HG03378 (cell line): Measurements from ENCODE around the gene DGKE.

Source experiments
- ATAC-seq: cut with Tn5 transposase; IDR thresholded peaks from one replicate; pipeline ENCODE4 v1.9.1; 2021; ENCODE audit warnings: mild to moderate bottlenecking, moderate library complexity; ENCODE audit not compliant: unreplicated experiment

DGKE gene

DNA sequence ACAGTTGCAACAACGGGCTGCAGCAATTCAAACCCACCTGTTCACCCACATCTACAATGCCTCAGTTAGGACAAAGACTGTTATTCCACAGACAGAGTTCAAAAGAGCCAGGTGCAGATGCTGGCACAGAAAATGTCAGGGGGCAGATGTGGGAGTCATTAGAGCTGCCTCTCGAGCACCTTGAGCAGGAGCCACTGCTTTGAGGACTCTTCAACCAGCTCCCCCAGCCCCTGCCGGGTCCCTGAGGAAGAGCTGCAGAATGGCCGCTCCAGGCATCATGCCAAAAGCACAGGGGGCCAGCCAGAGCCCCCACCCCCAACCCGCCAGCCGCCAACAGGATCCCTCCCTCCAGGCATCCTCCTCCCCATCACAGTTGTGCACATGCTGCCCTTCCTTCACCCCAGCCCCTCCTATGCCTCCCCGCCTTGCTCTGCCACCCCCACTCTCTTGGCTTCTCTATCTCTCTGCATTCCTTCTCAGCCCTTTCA is 21.0 kb upstream of the DGKE start:
- ATAC-seq: no peak

DNA sequence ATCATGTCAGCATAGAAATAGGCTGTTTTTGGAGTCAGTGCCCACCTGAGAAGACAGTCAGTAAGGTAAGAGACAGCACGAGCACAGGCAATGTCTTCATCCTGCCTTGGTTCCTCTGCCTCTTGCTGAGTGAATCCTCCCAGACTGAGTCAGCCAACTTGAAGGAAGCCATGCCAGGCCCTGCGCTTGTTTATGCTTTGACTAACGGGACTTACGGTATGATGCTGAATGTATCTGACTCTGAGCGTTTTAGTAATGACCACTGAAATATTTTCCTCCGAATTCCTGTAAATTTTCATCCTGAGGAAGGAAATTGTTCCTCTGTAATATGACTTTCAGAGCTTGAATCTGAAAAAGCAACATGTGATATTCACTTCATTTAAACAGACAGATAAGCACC is 18.2 kb upstream of the DGKE start:
- ATAC-seq: no peak

DNA sequence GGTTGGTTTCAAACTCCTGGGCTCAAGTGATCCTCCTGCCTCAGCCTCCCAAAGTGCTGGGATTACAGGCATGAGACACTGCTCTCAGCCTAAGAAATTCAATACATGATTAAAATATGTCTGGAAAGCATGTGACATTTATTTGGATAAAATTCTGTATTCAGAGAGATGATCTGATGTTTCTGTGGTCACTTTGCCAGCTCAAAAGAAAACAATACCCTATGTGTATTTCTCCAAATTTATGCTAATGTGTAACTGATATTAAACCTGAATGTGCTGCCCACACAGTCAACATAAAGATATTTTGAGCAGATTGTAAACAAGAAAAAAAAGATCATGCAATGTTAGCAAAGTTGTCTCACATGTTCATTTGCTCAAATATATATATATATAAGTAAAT is 16.9 kb upstream of the DGKE start:
- no peak for ATAC-seq

- ATAC-seq: no peak
These were observed 14.9 kb upstream of the DGKE start for GRCh38 chr17:56819030-56819429.

DNA sequence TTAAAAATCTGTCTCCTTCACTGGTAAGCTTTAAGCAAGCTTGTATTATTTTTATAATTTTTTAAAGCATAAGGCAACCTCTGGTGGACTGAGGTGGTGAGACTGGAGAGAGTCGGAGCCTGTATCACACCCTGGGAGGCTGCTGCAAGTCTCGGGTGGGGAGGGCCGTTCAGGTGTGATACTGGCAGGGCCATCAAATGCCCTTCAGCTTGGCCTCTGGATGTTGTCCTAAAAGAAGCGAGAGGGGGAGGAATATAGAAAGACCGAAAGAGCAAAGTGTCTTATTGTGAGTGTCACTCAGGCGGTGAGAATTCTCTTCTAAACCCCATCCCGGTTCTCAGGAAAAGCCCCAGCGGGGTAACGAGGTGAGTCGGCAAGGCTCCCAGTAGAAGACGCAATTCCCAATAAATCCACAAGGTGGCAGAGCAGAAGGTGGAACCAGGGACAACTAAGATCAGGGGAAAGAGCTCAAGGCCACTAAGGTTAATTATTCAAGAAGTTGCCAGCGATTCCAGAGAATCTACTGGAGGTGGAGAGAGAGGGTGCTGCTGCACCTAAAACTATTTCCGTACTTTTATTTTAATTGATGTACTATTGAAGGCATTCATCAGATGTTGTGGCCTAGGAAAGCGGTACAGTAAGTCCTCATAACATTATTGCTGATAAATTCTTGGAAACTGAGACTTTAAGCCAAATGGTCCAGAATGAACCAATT is 14.4 kb upstream of the DGKE start:
- ATAC-seq: peak; percentile 73

DNA sequence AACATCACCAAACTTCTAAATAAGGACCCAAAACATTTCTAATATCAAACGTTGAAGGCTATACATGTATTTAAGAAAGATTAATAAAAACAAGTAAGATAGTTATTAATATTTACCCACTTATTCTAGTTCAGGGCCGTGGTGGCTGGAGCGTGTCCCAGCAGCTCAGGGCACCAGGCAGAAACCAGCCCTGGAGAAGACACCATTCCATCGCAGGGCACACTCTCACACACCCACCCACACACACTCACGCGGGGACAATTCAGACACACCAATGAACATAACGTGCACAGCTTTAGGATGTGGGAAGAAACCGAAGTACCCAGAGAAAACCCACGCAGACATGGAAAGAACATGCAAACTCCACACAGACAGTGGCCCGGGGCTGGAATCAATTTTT is 13.7 kb upstream of the DGKE start:
- ATAC-seq: no peak

GRCh38 chr17:56821847-56822534 is 12.0 kb upstream of the DGKE start:
- no peak for ATAC-seq

DNA sequence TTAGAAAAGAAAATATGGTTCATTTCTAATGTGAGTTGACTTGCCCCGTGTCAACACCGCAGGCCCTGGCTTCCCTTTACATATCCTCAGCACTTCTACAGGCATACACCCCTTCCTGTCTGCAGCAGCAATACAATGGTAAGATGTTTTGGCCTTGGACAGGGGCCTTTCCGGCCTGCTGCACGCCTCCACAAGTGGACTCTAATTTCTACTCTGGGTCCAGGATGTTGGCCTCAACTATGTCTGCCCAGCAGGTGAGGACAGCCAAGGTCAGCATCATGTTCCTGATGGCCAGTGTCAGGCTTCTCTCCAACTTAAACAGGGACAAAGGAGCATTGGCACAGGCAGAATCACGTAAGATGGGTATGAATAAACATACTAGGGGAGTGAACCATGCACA is 11.2 kb upstream of the DGKE start:
- no peak for ATAC-seq

- ATAC-seq: no peak
These were observed 10.1 kb upstream of the DGKE start for GRCh38 chr17:56823848-56824247.

GRCh38 chr17:56824503-56824902 is 9.4 kb upstream of the DGKE start:
- ATAC-seq: no peak

DNA sequence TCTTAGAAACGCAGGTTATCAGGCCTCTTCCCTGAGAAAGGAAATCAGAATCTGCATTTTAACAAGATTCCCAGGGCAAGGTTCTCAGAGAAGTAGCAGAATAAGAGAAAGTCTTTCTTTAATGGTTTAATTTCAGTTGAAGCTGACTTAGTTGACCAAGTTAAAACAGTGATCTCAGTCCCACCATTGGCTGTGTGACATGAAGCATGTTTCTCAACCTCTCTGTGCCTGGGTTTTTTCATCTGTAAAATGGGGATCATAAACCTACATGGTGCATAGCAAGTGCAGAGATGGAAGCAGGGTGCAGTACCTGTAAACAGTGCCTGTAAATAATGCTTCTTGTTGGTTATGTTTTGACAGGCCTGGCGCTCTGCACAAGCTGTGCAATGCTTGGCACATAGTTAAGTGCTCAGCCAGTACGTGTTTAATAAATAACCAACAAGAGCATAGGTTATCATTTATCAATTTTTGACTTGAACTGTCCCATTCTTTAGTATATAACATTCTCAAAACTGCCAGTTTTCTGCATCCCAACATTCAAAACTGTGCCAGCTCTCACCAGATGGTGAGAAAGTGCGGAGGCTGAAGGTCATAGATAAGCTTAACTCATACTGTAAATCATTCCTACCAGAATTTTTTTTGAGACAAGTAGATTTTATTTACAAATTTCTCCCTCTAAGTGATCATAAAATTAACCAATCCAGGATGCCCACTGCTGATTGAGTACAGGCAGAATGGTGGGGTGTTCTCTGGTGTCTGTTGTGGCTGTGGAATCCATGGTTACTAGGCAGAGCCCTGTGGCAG is 7.1 kb upstream of the DGKE start:
- ATAC-seq: no peak

DNA sequence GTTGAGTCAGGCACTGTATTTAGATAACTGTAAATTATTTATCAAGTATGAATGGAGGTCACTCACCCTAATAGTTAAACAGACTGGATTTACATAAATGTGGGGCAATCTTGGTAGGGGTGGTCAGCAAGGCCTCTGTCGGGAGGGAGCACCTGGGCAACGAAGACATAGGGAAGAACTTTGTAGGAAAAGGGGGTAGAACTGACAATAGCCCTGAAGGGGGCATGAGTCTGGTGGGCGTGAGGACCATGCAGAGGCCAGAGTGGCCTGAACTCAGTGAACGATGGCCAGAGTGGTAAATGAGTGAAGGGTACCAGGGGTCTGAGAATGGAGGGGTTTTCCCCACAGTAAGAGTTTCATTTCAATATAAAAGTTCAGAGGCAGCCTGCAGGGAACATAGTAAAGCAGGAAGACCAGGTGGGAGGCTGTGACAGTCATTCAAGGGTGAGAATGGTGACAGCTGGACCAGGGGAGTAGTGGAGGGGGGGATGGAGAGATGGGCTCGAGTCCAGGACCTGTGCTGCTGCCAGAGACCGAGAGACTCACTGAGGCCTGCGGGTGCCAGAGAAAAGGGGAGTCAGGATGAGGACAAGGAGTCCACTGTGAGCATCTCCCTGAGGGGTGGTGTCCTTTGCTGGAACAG is 3.1 kb upstream of the DGKE start:
- ATAC-seq: no peak

DNA sequence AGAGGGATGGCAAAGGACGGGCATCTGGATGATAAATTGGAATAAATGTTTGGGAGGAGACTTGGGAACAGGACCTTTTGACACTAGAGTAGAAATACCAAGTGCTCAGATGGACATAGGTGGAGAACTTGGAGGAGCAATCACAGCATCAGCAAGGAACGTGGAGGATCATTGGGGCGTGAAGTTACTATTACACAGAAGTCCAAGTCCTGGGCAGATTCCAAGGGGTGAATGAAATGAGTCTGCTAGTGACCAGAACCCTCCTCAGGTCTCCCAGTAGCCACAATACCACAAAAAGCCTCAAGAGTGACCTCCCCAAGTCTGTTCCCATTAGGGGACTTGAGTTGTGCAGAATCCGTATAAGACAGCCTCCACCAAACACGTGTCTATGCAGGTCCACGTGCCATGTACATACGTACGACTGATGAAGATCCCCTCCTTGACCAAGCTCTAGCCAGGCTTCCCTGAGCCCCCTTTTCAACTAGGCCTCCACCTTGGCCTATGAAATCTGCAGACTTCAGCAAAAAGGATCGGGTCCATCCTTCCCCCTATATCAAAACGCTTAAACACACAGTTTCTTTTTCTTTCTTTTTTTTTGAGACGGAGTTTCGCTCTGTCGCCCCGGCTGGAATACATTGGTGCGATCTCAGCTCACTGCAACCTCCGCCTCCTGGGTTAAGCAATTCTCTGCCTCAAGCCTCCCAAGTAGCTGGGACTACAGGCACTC is 2.4 kb upstream of the DGKE start:
- ATAC-seq: no peak

DNA sequence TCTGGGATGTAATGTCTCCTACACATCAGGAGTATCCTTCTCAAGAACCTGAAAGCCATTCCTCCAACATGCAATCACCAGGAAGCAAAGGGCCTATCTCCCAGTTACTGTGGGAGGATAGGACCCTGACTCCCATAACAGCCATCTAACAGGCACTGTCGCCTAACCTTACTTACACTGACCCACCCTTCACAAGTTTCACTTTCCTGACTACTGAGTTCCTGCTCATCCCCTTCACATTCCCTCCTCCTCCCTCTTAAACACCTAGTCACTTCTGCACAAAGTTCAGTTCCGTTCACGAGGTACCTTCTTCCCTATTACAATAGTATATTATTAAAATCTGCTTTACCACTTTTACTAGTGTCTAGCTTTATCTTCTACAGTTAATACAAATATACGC is 1.5 kb upstream of the DGKE start:
- no peak for ATAC-seq

DNA sequence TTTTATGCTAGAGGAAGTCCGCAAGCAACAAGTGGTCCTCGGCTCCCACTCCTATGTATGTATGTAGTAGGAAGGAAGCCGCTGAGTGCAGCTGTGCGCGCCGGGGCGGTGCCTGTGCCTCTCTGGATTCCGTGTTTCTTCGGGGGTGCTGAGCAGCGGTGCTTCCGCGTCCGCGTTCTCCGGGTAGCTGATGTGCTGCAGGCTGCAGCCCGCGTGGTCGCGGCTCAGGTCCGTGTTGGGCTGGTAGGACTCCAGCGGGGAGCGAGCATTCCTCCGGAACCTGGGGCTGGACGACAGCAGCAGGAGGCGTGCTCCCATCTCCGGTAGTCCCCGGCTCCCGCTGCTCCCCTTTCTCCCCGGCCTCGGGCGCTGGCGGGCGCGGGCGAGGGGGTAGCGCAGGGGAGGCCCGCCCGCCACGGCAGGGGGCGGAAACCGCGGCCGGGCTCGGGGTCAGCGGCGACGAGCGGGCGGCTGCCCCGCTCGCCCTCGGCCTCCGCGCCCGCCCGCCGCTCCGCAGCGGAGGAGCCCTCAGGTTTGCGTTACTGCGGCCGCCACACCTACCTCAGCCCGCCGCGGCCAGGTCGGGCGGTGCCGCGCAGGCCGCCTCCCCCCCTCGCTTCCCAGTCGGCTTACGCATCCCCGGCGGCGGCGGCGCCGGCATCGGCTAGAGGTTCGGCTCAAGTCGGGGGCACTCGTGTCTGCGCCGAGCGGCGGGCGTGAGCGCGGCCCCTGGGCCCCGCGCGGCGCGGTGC is 718 bp upstream of the DGKE start:
- peak; percentile 48 for ATAC-seq

GRCh38 chr17:56834380-56835263 is 671 bp downstream of the DGKE start:
- ATAC-seq: peak; percentile 29

DNA sequence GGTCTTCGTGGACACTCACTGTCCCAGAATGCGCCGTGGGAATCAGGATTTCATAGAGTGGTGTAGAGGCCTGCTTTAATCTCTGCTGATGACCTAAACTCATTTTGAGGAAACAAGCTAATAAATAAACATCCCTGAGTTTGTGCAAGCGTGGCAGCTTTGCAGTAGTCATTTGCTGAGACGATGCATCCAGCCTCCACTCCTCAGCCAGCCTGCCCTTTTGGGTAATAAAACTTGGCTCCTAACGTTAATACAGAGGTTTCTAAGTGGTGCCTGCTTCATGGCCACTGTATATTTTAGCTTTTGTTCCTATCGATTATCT is 1.3 kb downstream of the DGKE start:
- ATAC-seq: no peak

- no peak for ATAC-seq
These were observed 4.7 kb downstream of the DGKE start for GRCh38 chr17:56838687-56839086.

DNA sequence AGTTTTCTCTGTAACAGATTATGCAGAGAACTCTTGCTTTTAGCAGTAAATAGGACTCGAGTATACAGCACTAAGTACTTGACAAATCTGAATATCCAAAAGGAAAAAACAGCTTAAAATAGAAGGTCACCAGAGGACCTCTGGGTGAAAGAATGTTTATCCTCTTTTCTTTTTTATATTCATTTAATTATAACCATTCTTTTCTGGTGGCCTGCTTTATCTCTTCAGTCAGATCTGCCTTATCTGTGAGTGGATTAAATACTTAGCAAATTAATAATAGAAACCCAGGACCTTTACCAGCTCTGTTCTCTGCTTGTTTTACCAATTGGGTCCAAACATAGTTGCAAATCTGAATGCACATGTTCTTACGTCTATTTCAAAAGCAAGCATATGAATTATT is 8.6 kb downstream of the DGKE start:
- no peak for ATAC-seq
